PC-9 (cell line): ENCODE results near the gene NDUFA7. TPM values are rescaled to one million over a fixed set of nuclear protein-coding genes. Genes with fewer than 3 reads are reported as not detected.
"Not testable (repeated sequence)": the region's sequence is repeated elsewhere in the genome, so short reads cannot be mapped to it uniquely, and the experiment has no call there.

Experiments
- BruUV-seq: library from RNA; stranded (reverse); fragments of 400-500 nt; replicated peaks from 2 replicates; lab custom pipeline; 2021; lab: Mats Ljungman, UMichigan
- CTCF ChIA-PET: fragments of 300-600 bp; sonication (Branson Sonifier 250); formaldehyde crosslinking; loops from one replicate; lab custom pipeline; 2022; ENCODE audit warnings: antibody characterized with exemption; lab: Charles Lee
- POLR2A ChIA-PET: fragments of 300-600 bp; sonication (Branson Sonifier 250); formaldehyde crosslinking; loops from one replicate; lab custom pipeline; 2022; ENCODE audit warnings: antibody characterized with exemption; ENCODE audit not compliant: unreplicated experiment; lab: Charles Lee
- DNase-seq, 2 experiments: peaks; one replicate each; pipeline versions ENCODE4 v3.0.0 to v3.0.0-alpha.2; 2015 to 2022; ENCODE audit warnings: mixed read lengths in 1 of 2
- H2AFZ ChIP-seq: fragments of 200-600 bp; sonication (generic); 2 replicates; pipeline ENCODE4 v1.8.1; 2017; ENCODE audit warnings: antibody characterized with exemption
- H3F3A ChIP-seq: fragments of 200-600 bp; sonication (generic); 2 replicates; pipeline ENCODE4 v1.8.1; 2017; ENCODE audit warnings: antibody characterized with exemption, mild to moderate bottlenecking, low read depth; ENCODE audit not compliant: insufficient read depth
- H3K27ac ChIP-seq: fragments of 200-600 bp; sonication (generic); 2 replicates; pipeline ENCODE4 v1.6.1; 2016; ENCODE audit warnings: mixed run types
- H3K27me3 ChIP-seq: fragments of 200-600 bp; sonication (generic); 2 replicates; pipeline ENCODE4 v1.6.1; 2016; ENCODE audit warnings: low read depth, mixed run types; ENCODE audit not compliant: insufficient read depth
- H3K36me3 ChIP-seq: fragments of 200-600 bp; sonication (generic); 2 replicates; pipeline ENCODE4 v1.6.1; 2016; ENCODE audit warnings: low read depth, mixed run types
- H3K4me1 ChIP-seq: fragments of 200-600 bp; sonication (generic); replicated peaks from 2 replicates; pipeline ENCODE4 v1.6.1; 2016; ENCODE audit warnings: mixed run types; ENCODE audit not compliant: insufficient read depth
- H3K4me2 ChIP-seq: fragments of 200-600 bp; sonication (generic); 2 replicates; pipeline ENCODE4 v1.6.1; 2017; ENCODE audit warnings: mixed run types
- H3K4me3 ChIP-seq: fragments of 200-600 bp; sonication (generic); 2 replicates; pipeline ENCODE4 v1.6.1; 2016; ENCODE audit warnings: mixed run types
- H3K79me2 ChIP-seq: fragments of 200-600 bp; sonication (generic); 2 replicates; pipeline ENCODE4 v1.6.1; 2017; ENCODE audit warnings: low read depth, mixed run types
- H3K9me2 ChIP-seq: fragments of 200-600 bp; sonication (generic); 2 replicates; pipeline ENCODE4 v1.8.1; 2017; ENCODE audit warnings: mild to moderate bottlenecking; ENCODE audit not compliant: insufficient read depth
- H3K9me3 ChIP-seq: fragments of 200-600 bp; sonication (generic); 2 replicates; pipeline ENCODE4 v1.8.1; 2016; ENCODE audit warnings: low read depth; ENCODE audit not compliant: insufficient read depth
- H4K20me1 ChIP-seq: fragments of 200-600 bp; sonication (generic); 2 replicates; pipeline ENCODE4 v1.8.1; 2017; ENCODE audit not compliant: insufficient read depth
- EZH2 ChIP-seq: fragments of 200-600 bp; sonication (generic); IDR thresholded peaks from 2 replicates; pipeline ENCODE4 v1.8.0; 2017; ENCODE audit warnings: antibody characterized with exemption, low read depth
- intact Hi-C: fragments of 100-400 bp; cut with micrococcal nuclease; formaldehyde crosslinking; loops from one replicate; pipeline ENCODE4 v1.10.0; 2022; ENCODE audit not compliant: unreplicated experiment
- total RNA-seq: library from RNA; stranded (reverse); gene quantifications from 2 replicates; pipeline ENCODE4 v1.2.3, GENCODE V29; 2021
- TF ChIP-seq, protein P1 (sequence below): fragments of 200-600 bp; sonication (generic); conservative IDR thresholded peaks from 2 replicates; pipeline ENCODE4 v1.6.1; 2017; ENCODE audit warnings: mixed run types, antibody characterized with exemption, mild to moderate bottlenecking, moderate library complexity

Gene NDUFA7
- total RNA-seq, 1 experiment from 2014 or later: 61.7 TPM

DNA sequence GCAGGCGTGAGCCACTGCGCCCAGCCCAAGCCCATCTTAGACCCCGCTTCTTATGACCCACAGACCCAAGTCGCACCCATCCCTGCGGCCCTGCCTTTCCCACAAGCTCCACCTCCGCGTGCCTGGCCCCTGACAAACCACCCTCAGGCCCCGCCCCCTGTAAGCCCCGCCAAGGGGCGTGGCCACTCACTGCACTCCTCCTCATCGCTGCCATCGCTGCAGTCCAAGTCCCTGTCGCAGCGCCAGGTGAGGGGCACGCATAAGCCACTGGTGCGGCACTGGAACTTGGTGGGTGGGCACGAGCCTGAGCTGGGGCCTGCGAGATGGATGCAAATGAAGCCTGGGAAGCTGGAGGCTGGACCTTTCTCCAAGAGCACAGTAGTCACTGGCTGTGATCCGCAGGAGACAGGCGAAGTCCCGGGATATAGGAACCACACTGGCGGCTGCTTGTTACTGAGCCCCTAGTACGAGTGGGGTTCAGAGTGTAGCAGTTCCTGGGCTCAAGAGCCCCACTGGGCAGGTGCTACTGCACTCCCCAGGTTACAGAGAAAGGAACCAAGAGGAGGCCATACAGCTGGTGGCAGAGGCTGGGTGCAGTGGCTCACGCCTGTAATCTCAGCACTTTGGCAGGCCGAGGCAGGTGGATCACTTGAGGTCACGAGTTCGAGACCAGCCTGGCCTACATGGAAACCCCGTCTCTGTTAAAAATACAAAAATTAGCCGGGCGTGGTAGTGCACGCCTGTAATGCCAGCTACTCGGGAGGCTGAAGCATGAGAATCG is 16.1 kb downstream of the NDUFA7 start:
- no peaks in the 10 kb centered on the region for H3K9me2 ChIP-seq
- H3K9me3 ChIP-seq: no peaks in the 10 kb centered on the region
- no peak overlapping the region for H3K4me3 ChIP-seq
- CTCF ChIA-PET: no interaction called here
- H3K36me3 ChIP-seq: no peaks in the 10 kb centered on the region
- peaks cover 25% of the 10 kb centered on the region for H3K4me1 ChIP-seq
- no peak overlapping the region for H3K4me2 ChIP-seq
- H4K20me1 ChIP-seq: no peaks in the 10 kb centered on the region
- peaks cover 14% of the 10 kb centered on the region for H3K79me2 ChIP-seq
- DNase-seq: peak in 1 of 2 experiments; percentile 35
- no TSS peak for BruUV-seq
- H3K27me3 ChIP-seq: no peaks in the 10 kb centered on the region
- intact Hi-C loops: no loop called here
- TF ChIP-seq, protein P1, sequence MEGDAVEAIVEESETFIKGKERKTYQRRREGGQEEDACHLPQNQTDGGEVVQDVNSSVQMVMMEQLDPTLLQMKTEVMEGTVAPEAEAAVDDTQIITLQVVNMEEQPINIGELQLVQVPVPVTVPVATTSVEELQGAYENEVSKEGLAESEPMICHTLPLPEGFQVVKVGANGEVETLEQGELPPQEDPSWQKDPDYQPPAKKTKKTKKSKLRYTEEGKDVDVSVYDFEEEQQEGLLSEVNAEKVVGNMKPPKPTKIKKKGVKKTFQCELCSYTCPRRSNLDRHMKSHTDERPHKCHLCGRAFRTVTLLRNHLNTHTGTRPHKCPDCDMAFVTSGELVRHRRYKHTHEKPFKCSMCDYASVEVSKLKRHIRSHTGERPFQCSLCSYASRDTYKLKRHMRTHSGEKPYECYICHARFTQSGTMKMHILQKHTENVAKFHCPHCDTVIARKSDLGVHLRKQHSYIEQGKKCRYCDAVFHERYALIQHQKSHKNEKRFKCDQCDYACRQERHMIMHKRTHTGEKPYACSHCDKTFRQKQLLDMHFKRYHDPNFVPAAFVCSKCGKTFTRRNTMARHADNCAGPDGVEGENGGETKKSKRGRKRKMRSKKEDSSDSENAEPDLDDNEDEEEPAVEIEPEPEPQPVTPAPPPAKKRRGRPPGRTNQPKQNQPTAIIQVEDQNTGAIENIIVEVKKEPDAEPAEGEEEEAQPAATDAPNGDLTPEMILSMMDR: no peak
- no peak for TF ChIP-seq EZH2
- peaks cover 26% of the 10 kb centered on the region; the same call in 1 of the 2 replicates for H3F3A ChIP-seq
- POLR2A ChIA-PET: no interaction called here
- H3K27ac ChIP-seq: no peak overlapping the region
- H2AFZ ChIP-seq: no peak overlapping the region

DNA sequence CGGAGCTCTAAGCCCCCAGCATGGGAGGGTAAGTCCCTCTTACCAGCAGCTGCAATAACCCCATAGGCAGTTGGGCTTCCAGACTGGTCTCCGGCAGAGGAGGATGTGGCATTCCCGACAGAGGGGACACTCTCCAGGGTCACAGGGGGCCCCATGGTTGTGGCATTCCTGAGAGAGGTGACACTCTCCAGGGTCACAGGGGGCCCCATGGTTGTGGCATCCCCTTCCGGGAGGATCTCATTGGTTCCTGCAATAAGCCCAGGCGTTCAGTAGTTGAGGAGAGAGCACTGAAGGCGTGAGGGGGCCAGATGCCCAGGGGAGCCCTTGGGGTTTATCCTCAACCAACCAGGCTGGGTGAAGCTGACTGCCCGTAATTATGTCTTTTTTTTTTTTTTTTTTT is 18.4 kb downstream of the NDUFA7 start:
- BruUV-seq: no TSS peak
- peaks cover 13% of the 10 kb centered on the region for H3K79me2 ChIP-seq
- POLR2A ChIA-PET: no interaction called here

DNA sequence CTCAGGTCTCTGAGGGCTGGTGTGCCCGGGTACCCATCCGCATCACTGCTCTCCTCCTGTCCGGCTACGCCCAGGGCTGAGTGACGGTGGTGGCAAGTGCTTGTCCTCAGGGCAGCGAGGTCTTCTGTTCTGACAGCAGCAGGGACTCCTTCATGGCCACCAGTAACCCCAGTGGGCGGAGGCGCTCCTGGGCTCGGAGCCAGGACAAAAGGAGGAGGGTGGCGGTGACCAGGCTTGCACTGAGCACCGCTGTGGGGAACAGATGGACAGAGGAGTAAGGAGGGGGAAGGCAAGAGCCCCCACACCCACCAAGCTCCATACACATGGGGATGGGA is 18.9 kb downstream of the NDUFA7 start:
- DNase-seq: no peak
- H3K27ac ChIP-seq: no peak overlapping the region
- peaks cover 15% of the 10 kb centered on the region; the same call in 1 of the 2 replicates for H3F3A ChIP-seq
- H3K4me2 ChIP-seq: no peak overlapping the region
- H3K9me2 ChIP-seq: no peaks in the 10 kb centered on the region
- no peaks in the 10 kb centered on the region for H3K36me3 ChIP-seq
- H3K27me3 ChIP-seq: no peaks in the 10 kb centered on the region
- no peak for TF ChIP-seq EZH2
- TF ChIP-seq, protein P1: no peak
- H4K20me1 ChIP-seq: no peaks in the 10 kb centered on the region
- peaks cover 6% of the 10 kb centered on the region; the same call in 1 of the 2 replicates for H3K4me1 ChIP-seq
- no peaks in the 10 kb centered on the region for H3K9me3 ChIP-seq
- CTCF ChIA-PET: no interaction called here
- H3K4me3 ChIP-seq: no peak overlapping the region
- POLR2A ChIA-PET: no interaction called here
- intact Hi-C loops: no loop called here
- BruUV-seq: no TSS peak
- no peak overlapping the region for H2AFZ ChIP-seq
- H3K79me2 ChIP-seq: peaks cover 9% of the 10 kb centered on the region

More for the DNA sequence above, 18.4 kb downstream of the NDUFA7 start:
- no peak overlapping the region for H3K4me3 ChIP-seq
- no peak overlapping the region for H3K4me2 ChIP-seq
- CTCF ChIA-PET: no interaction called here
- DNase-seq: no peak
- intact Hi-C loops: no loop called here
- peaks cover 10% of the 10 kb centered on the region; the same call in 1 of the 2 replicates for H3K4me1 ChIP-seq
- no peak overlapping the region for H2AFZ ChIP-seq
- no peaks in the 10 kb centered on the region for H4K20me1 ChIP-seq
- H3K9me2 ChIP-seq: no peaks in the 10 kb centered on the region
- TF ChIP-seq EZH2: no peak
- TF ChIP-seq, protein P1: no peak
- H3F3A ChIP-seq: peaks cover 15% of the 10 kb centered on the region; the same call in 1 of the 2 replicates
- no peaks in the 10 kb centered on the region for H3K9me3 ChIP-seq
- H3K27ac ChIP-seq: no peak overlapping the region
- H3K36me3 ChIP-seq: no peaks in the 10 kb centered on the region
- H3K27me3 ChIP-seq: no peaks in the 10 kb centered on the region

DNA sequence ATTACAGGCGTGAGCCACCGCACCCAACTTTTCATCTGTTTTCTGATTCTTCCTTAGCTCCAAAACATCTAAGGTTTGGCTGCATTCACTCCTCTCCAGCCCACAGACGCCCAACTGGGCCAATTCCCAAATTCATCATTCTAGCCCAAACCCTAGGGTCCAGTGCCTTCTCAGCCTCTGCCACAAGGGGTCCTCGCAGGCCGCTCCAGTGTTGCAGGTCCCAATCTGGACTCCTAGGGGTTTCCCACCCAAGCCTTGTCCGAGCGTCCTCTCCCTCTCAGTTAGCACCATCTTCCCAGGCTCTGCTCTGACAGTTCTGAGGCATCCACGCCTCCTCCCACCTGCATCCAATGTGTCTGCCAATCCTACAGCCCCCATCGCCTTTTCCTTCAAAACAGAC is 29.8 kb downstream of the NDUFA7 start:
- H2AFZ ChIP-seq, H3K27ac ChIP-seq, H3K36me3 ChIP-seq, POLR2A ChIA-PET, H3K9me3 ChIP-seq, H3F3A ChIP-seq, H3K4me1 ChIP-seq, H4K20me1 ChIP-seq, H3K79me2 ChIP-seq, BruUV-seq, H3K4me3 ChIP-seq, intact Hi-C loops, H3K27me3 ChIP-seq, CTCF ChIA-PET, H3K4me2 ChIP-seq, DNase-seq, H3K9me2 ChIP-seq: not testable (repeated sequence)

DNA sequence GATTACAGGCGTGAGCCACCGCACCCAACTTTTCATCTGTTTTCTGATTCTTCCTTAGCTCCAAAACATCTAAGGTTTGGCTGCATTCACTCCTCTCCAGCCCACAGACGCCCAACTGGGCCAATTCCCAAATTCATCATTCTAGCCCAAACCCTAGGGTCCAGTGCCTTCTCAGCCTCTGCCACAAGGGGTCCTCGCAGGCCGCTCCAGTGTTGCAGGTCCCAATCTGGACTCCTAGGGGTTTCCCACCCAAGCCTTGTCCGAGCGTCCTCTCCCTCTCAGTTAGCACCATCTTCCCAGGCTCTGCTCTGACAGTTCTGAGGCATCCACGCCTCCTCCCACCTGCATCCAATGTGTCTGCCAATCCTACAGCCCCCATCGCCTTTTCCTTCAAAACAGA is 44.7 kb downstream of the NDUFA7 start:
- H3K27ac ChIP-seq, H3K4me3 ChIP-seq, H4K20me1 ChIP-seq, CTCF ChIA-PET, H3K9me3 ChIP-seq, H3K27me3 ChIP-seq, DNase-seq, H3F3A ChIP-seq, POLR2A ChIA-PET, H2AFZ ChIP-seq, H3K36me3 ChIP-seq, BruUV-seq, H3K4me1 ChIP-seq, H3K9me2 ChIP-seq, H3K79me2 ChIP-seq, intact Hi-C loops, H3K4me2 ChIP-seq: not testable (repeated sequence)
